Thoracic aorta (tissue), 2 donors: ENCODE measurements around the gene HIPK4. TPM values are rescaled to one million over a fixed set of nuclear protein-coding genes. Genes with fewer than 3 reads are reported as not detected.

Experiments used
- ATAC-seq: fragments of 150-250 bp; one replicate; pipeline ENCODE4 v1.8.0; 2017; ENCODE audit warnings: low read depth; ENCODE audit not compliant: insufficient number of reproducible peaks, low FRiP score
- DNase-seq: peaks from one replicate; pipeline ENCODE4 v3.0.0-alpha.2; 2020; ENCODE audit warnings: low spot score
- H3K27ac ChIP-seq, 2 donors: fragments of 200-600 bp; sonication (generic); 1 replicate in 1 of 2; 2 replicates in 1 of 2; pipeline ENCODE4 v1.5.1; 2016; ENCODE audit warnings: mild to moderate bottlenecking in 2 of 2, moderate library complexity in 2 of 2
- H3K27me3 ChIP-seq: fragments of 200-600 bp; sonication (generic); replicated peaks from 2 replicates; pipeline ENCODE4 v1.6.0; 2016; ENCODE audit warnings: mild to moderate bottlenecking; ENCODE audit not compliant: insufficient read depth
- H3K36me3 ChIP-seq: fragments of 200-600 bp; sonication (generic); one replicate; pipeline ENCODE4 v1.5.1; 2016
- H3K4me1 ChIP-seq, 2 donors: fragments of 200-600 bp; sonication (generic); 1 replicate in 1 of 2; 2 replicates in 1 of 2; pipeline versions ENCODE4 v1.5.1 to v1.6.0; 2016; ENCODE audit warnings: low read depth in 2 of 2, mild to moderate bottlenecking in 1 of 2; ENCODE audit not compliant: control insufficient read depth in 1 of 2
- H3K4me3 ChIP-seq: fragments of 200-600 bp; sonication (generic); 2 replicates; pipeline ENCODE4 v1.5.1; 2016; ENCODE audit warnings: mild to moderate bottlenecking
- H3K9me3 ChIP-seq: fragments of 200-600 bp; sonication (generic); 2 replicates; pipeline ENCODE4 v1.5.1; 2016
- CTCF ChIP-seq: fragments of 200-600 bp; sonication (generic); IDR thresholded peaks from one replicate; pipeline ENCODE4 v1.5.1; 2019; ENCODE audit warnings: antibody characterized with exemption
- total RNA-seq, 2 donors: library from RNA; depleted of rRNA; stranded (reverse); fragments of >200 nt; gene quantifications; one replicate each; pipeline versions ENCODE4 v1.1.0 to v1.2.3, GENCODE V29; 2016

The HIPK4 gene
- total RNA-seq, 2 donors from 2014 or later = not detected

GRCh38 chr19:40360020-40360707, 29.8 kb downstream of the HIPK4 start:
- Histone ChIP-seq H3K9me3 (no peaks in the 10 kb centered on the region), H3K36me3 (peaks cover 3% of the 10 kb centered on the region), H3K4me1 (peaks cover 3 to 5% of the 10 kb centered on the region in 2 donors), H3K4me3 (no peak overlapping the region), H3K27ac (no peak overlapping the region), H3K27me3 (no peaks in the 10 kb centered on the region)
- DNase-seq = no peak
- no peak for ATAC-seq
- TF ChIP-seq CTCF = no peak

- ATAC-seq (no peak), DNase-seq (no peak)
- Histone ChIP-seq H3K4me3 (no peak overlapping the region), H3K4me1 (no peaks in the 10 kb centered on the region), H3K9me3 (no peaks in the 10 kb centered on the region), H3K27ac (no peak overlapping the region), H3K27me3 (no peaks in the 10 kb centered on the region), H3K36me3 (peaks cover 3% of the 10 kb centered on the region)
- no peak for TF ChIP-seq CTCF
Measured at GRCh38 chr19:40358773-40359172, 31.2 kb downstream of the HIPK4 start.

- H3K27me3 ChIP-seq = no peaks in the 10 kb centered on the region
- ATAC-seq (no peak), DNase-seq (no peak)
- TF ChIP-seq CTCF = no peak
- H3K36me3 ChIP-seq = peaks cover 3% of the 10 kb centered on the region
- H3K9me3 ChIP-seq = no peaks in the 10 kb centered on the region
- H3K27ac ChIP-seq = no peak overlapping the region
- H3K4me3 ChIP-seq = no peak overlapping the region
- no peaks in the 10 kb centered on the region for H3K4me1 ChIP-seq
Measured at GRCh38 chr19:40357640-40358039, 32.3 kb downstream of the HIPK4 start.

GRCh38 chr19:40356681-40357595, 33.0 kb downstream of the HIPK4 start:
- no peak for ATAC-seq

More at GRCh38 chr19:40356681-40357595, 33.0 kb downstream of the HIPK4 start:
- no peaks in the 10 kb centered on the region for H3K36me3 ChIP-seq
- no peak for DNase-seq
- no peaks in the 10 kb centered on the region for H3K27me3 ChIP-seq
- no peak for TF ChIP-seq CTCF
- H3K4me3 ChIP-seq = no peak overlapping the region
- no peak overlapping the region for H3K27ac ChIP-seq
- no peaks in the 10 kb centered on the region for H3K4me1 ChIP-seq
- H3K9me3 ChIP-seq = no peaks in the 10 kb centered on the region
